Activated CD4-positive, alpha-beta T cell treated with anti-CD3 and anti-CD28 coated beads, Interleukin-2, amount 50 U/mL, for 48 hours (primary cell): ENCODE data around the gene PCBD2.
"Not testable (repeated sequence)": the region's sequence is repeated elsewhere in the genome, so short reads cannot be mapped to it uniquely, and the experiment has no call there.

ENCODE experiments used
- DNase-seq, 2 experiments: peaks; one replicate each; pipeline ENCODE4 v3.0.0-alpha.2; 2020

Gene PCBD2

DNA sequence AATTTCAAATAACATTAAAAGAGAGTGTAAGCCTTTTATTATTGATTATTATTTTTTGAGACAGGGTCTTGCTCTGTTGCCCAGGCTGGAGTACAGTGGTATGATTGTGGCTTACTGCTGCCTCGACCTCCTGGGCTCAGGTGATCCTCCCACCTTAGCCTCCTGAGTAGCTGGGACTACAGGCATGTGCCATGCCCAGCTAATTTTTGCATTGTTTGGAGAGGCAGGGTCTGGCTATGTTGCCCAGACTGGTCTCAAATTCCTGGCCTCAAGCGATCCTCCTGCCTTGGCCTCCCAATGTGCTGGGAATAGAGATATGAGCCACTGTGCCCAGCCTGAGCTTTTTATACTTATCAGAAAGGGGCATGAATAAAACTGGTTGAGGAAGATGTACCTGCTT lies 5.8 kb downstream of the PCBD2 start:
- not testable (repeated sequence) for DNase-seq

DNA sequence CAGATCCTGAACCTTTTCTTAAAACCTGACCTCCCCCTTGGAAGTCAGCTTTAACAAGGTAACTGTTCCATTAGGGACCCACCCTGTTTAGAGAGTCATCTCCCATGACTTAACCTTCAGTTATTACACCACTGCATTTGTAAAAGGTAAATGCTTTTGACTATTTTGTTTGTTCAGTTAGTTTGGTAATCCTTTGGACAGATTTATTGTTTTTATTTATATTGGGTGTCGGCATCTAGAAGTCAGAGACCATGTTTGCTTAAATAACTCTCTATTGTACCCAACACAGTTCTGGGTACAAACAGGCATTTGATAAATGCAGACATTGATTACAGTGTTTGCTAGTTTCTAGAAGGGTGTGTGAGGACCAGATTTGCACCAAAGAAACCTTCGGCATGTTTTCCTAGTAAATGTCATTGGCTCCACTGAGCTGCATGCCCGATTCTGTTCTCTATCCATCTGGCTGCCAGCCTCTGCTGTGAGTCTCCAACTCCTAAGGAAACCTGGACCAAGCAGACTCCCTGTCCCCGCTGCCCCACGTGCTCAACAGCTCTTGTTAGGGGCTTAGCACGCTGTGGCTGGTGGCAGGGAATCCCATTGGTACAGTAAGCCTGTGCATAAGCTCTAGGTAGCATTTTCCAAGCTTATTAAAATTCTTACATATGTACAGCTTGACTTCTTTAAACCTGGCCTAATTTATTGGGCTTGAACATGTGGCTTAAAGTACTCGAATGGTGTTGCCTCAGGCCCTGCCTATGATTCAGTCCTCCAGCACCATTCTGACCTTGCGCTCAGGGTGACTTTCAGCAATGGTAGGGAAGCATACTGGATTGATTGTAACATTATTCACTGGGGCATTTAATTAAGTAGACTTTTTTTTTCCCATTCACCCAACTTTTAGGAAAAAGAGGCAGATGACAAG lies 6.6 kb downstream of the PCBD2 start:
- DNase-seq, result no peak

DNA sequence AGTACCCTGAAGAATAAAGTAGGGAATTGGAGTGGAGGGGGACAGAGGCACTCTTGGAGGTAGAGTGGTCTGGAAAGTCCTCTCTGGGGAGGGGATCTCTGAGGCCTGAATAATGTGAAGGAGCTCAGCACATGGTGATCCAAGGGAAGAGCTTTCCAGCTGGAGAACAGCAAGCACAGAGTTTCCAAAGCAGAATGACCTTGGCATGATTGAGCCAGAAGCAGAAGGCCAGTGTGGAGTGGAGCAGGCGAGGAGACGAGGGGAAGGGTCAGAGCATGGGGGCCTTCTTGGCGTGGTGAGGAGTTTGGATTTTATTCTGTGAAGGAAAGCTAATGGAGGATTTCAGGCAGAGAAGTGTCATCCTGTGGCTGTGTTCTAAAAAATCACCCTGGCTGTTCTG lies 8.3 kb downstream of the PCBD2 start:
- DNase-seq, result no peak

DNA sequence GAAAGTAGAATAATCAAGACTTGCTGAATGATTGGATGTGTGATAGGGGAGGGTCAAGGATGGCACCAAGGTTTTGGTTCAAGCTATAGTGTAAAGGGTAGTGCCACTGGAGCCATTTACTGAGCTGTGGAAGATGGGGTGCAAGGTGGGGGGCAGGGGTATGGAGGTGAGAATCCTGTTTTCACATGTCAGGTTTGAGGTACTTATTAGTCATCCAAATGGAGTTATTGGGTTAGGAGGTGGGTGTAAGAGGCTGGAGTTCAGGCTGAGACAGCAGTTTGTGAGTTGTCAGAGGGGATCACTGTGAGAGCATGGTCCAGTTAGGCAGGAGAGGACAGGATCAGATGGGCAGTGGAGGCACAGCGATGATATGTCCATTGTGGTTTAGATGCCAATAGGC lies 8.9 kb downstream of the PCBD2 start:
- no peak for DNase-seq

DNA sequence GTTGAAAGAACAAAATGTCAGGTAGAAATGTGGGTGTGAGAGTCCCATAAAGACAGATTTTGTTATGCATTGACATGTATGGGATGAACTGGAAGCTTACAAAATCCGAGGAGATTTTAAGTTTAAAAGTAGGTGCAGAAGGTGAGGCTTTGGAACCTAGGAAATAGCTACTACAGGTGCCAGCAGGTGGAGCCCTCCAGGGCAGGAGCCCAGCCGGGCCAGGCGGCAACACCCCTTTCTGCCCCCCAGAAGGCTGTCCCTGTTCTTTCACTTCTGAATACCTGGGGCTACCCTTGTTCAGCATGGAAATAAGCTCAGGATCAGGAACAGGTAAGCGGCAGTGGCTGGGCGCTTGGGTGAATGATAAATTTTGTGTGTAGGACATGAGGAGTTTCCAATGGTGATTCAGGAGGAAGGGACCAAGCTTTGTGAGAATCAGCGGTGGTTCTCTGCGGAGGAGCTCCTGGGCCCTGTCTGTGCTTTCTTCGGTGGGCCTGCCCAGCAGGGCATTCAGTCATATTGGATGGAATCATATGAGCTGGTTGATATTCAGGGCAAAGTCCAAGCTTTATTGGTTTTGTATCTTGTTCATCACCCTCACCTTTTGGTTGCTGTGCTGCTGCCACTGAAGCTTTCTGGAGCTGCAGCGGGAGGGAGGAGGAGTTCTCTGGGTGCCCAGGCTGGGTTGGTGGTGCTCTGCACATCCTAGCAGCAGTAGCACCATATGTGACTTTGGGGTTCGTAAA lies 12.3 kb downstream of the PCBD2 start:
- DNase-seq, result no peak

DNA sequence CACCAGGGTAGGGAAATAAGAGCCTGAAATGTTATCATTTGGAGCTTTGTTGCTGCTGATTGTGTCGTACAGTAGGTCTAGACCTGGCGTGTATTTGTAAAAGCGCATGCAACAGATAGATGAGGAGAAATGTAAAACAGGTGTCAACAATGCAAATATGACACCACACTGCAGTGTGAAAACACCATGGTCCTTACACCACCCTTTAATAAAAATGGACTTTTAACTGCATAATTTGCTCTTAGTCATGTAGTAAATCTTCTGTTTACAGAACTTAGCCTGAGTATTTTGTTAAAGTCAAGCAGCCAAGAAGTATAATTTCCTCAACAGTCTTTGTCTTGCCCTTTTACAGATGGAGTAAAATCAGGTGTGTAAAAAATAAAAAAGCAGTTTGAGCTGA lies 13.9 kb downstream of the PCBD2 start:
- no peak for DNase-seq

DNA sequence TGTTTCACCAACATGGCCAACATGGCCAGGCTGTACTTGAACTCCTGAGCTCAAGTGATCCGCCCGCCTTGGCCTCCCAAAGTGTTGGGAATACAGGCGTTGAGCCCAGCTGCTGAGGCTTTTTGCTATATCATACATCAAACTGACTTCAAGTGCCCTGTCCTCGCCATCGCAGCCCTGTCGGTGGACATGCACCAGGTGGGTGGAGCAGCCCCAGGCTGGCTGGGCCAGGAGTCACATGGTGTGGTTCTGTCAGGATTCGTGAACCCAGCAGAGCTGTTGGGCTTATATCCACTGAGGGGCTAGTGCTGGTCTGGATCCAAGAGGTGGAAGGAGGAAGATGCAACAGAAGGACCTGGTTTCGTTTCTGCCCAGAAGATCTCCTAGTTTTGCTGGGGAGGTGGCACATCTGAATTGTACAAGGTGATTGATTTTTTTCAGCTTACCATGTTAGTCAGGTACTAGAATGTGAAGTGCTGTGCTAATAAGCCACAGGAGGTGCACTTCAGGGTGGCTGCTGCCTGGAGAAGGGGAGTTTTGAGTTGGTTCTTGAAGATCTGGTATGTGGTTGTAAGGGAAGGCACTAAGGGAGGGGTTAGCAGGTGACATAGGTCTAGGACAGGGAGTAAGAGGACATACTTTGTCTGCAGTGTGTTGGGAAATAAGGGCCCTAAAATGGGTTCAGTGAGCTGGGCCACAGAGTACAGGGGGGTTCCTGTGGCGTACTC lies 16.1 kb downstream of the PCBD2 start:
- no peak for DNase-seq

DNA sequence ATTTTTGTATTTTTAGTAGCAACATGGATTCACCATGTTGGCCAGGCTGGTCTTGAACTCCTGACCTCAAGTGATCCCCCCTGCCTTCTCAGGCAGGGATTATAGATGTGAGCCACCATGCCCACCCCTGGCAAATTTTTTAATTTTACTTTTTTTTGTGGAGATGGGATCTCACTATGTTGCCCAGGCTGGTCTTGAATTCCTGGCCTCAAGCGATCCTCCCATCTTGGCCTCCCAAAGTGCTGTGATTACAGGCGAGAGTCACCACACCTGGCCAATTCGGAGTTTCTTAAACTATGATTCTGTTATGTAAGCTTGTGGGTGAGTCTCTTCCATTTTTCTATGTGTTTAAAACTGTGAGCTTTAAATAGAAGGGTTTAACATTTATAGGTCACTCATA lies 27.6 kb downstream of the PCBD2 start:
- no peak for DNase-seq

DNA sequence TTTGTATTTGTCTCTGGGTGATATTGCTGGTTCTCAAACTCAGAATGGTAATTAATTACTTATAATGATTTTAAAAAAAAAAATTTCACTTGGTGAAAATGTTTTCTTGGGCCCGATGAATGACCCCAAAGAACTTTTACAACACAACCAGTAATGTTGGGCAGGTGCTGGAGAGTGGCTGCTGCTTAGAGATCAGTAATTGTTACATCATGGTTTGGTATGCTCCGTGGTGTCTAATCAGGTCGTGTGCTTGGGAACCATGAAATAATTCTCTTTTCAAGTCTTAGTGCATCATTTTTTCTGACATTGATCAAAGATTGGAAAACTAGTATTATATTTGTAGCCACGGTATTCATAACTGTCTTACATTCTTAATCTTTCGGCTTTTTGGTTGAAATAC lies 29.3 kb downstream of the PCBD2 start:
- no peak for DNase-seq

DNA sequence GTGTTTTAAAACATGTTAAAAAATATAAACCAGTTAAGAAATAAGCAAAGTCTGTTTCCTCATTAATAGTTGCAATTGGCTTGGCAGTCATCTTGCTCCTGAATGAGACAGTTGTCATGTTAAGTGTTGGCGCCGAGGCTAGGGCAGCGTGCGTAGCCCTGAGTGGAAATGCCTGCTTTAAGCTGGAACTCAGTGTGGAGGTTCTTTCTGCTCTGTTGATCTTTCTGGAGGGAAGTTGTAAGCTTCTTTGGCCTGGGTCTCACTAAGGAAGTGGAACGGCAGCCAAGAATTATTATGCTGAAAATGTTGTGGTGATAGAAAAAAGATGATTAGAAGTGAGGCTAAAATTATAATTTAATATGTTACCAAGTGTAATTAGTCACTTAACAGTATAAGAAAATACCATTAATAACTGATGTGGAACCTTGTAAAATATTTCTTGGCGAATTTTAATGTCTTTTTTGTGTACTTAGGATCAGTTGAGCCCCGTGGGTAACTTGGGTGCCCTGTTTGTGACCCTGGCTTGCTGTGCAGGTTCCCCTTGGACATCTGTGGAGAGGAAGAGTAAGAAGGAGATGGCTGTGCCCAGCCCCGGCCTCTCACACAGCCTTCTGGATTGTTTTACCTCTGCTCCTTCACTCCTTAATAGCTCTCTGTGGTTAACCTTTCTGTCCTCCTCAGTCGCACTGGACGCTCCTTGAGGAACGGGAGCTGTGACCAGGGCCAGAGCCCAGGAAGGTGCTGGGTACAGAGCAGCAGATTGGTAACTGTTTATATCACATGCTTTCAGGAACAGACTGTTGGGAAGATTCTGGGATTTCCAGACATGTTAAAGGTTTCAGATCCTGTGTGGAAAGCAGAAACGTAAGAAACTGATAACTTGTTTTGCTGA lies 31.0 kb downstream of the PCBD2 start:
- no peak for DNase-seq

DNA sequence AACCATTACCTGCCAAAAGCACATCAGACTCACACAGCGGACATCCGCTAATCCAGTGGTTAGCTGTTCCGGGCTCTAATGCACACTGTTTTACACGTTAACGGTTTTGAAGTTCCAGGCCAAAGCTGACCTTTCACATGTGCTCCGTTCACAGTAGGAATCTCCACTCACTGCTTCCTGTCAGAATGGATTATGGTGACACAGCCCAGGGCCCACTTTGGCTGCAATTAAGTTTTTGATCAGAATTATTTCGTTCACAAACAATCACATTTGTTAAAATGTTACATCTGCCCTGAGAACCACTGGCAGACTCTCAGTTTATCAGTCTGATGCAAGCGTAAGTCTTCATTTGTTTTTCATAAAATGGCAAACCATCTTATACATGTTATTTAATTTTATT lies 32.6 kb downstream of the PCBD2 start:
- DNase-seq, result no peak

DNA sequence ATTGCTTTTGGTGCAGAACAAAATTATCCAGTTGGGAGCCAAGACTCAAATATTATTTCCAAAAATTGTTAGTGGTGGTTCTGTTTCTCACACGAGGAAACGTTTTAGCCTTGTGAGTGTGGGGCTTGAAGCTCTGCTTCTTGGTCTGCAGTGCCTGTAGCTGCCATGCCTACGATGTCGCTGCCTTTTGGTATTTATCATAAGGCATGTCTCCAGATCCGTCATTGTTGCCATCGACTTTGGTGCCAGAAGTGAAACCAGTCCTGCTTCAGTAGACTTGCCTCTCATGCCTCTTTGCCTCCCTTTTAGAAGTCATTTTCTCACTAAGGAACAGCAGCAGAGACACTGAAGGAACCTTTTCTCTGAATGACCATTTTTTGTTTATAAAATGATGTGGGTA lies 33.1 kb downstream of the PCBD2 start:
- DNase-seq, result no peak

DNA sequence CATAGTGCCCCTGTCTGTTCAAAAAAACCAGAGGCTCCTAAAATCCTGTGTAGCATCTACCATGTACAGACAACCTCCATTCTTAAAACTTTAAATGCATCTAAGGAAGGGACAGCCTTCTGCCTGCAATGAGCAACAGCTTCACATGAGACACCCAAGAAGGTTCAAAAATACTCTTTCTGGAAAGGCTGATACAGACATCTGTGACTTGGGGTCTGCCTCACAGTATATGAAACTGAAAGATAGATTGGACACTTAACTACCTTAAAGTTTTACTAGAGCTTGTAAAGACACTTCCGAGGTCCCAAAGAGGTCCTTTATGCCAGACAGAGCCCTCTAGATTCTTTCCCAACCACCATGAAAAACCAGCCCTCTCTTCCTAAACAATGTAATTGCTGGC lies 34.6 kb downstream of the PCBD2 start:
- no peak for DNase-seq

DNA sequence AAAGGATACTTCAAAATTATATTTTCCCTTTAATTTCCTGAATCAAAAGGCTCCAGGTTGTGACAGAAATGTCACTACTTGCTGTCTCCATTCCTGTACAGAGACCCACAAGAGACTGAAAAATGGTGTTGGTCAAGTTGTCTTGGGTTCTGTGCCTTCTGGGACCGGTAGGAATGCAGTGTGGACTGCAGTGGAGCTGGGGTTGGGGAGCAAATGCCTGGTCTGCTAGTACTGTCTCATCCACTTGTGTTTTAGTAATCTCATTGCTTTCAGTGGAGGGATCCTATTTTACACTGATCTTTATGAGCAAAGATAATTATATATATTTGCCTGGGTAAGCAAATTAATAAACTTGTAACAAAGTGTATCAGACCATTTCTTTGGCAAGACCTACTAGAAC lies 38.6 kb downstream of the PCBD2 start:
- DNase-seq, result no peak

DNA sequence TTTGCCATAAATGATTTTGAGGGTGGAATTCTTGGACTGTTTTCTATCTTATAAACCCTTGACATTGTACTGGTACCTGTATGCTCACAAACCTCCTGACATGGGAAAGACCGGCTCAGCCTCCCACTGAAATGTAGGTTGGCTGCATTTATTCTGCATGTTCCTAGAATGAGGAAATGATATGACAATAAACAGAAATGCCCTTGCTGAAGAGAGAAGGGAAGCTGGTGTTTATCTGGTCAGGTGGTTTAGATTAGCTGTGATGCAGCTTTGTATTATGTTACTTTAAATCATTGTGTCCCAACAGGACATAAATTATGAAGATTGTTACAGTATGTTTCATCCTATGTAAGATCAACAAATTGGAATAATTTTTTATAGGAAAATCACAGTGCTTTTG lies 39.7 kb downstream of the PCBD2 start:
- DNase-seq, result no peak

DNA sequence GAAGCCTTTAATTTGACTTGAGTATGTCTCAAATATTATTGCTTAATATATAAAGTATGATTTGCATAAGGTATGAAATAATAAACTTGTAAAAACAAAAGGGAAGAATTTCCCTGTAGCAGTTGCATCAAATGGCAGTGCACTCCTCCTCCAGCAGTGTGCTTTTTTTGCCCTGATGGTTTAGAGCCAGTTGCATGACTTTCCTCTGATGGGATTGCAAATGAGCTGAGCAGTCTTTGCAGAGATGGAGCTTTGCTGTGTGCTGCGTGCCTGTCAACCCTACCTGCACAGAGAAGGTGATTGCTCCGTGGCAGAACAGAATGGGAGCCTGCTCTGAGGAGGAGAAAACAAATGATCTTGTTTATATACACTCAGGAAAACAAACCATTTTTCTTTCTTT lies 40.1 kb downstream of the PCBD2 start:
- no peak for DNase-seq

DNA sequence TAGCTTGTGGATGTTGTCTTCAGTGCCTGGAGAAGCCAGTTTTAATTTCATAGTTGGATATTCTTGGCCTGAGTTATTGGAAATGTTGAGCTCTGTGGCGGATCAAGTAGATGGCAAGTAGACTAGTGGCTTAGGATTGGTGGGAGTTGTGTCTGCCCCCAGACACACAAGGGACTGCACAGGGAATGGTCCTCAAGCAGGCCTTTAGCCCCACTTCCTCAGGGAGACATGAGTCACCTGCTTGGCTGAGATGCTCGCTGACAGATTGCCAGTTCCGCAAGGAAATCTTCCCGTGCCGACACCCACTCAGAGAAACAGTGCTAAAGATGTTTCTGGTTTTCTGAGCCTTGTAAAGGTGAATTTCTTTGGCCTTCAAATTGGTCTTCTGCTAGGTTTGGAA lies 44.0 kb downstream of the PCBD2 start:
- no peak for DNase-seq

DNA sequence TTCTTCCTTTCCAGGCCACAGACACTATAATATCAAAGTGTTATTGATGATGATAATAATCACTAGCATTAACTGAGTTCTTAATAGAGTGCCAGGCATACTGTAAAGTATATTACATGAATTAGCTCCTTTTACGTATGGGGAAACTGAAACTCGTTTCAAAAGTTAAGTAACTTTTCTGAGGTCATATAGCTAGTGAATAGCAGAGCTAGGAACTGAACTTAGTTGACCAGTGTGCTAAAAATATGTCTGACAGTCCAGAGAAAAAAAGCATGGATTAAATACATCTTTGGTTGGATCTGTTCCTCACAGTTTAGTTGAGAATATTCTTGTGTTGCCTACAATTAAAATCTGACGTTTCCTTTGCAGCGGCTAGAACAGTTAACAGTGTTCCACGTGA lies 44.4 kb downstream of the PCBD2 start:
- no peak for DNase-seq

DNA sequence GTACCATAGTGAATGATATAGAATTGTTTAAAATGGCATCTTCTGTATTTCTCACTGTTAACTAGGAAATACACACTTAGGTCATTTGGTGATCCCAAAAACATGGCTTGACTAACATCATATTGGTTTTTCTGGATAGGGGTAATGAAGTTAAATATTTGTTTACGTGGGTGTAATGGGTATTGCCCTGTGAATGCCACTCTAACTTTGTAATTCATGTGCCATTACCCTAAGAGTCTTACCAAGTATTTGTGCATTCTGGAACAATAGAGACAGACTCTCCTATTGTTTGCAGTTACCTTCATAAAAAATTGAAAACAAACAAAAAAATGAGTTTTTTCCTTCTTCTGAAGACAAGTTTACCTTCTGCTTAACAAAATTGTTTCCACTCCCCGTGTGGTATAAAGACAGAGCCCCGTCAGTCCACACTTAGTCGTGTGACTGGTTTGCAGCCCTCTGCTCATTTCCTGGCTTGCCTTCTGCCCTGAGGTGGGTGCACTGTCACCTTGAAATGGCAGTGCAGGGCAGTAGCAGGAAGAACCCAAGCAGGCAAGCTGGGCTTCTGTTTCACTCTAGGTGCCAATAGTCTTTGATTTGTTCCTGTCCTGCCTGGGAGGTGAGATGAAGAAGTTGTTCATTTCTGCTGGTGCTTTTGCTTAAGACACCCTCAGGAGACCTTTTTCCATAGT lies 53.1 kb downstream of the PCBD2 start:
- no peak for DNase-seq

DNA sequence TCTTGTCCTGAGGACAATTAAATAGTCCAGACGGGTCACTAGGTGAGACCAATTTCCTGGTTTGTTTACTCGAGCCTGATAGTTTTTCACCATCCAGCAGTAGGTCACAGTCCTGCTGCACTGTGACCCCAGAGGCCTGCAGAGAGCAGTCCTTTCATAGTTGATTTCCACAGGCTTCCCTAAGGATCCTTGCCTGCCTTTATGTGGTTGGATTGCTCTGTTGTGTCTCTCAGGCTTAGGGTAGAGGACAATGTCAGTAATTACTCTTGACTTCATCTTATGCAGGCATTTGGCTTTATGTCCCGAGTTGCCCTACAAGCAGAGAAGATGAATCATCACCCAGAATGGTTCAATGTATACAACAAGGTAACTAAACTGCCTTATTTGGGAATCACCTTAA lies 53.8 kb downstream of the PCBD2 start:
- DNase-seq, result no peak

DNA sequence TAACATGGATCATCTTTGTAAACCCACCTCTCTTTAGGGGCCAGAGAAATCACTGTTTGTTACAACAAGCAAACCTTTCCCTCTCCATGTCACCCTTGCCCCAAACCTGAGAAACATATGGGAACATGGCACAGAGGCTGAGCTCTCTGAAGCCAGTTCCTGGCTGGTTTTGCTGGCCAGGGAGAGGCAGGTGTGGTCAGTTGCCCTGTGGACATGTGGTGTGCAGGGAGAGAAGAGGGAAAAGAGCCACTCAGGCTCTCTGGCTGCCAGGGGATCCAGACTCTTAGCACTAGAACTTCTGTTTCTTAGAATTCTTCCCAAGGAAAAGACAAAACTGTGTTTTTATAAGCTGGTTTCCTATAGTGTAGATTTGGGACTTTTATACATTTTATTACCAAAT lies 58.2 kb downstream of the PCBD2 start:
- no peak for DNase-seq
